Activated T-cell treated with anti-CD3 and anti-CD28 coated beads, Interleukin-2, amount 50 U/mL, for 72 hours (primary cell): Measurements from ENCODE around the gene REC8. TPM values are rescaled to one million over a fixed set of nuclear protein-coding genes. Genes with fewer than 3 reads are reported as not detected.

ENCODE experiments used
- ATAC-seq, 2 donors: fragments of 150-1000 bp; cut with Tn5 transposase; replicated peaks in 1 of 2; 2 replicates each; pipeline ENCODE4 v1.10.0; 2021; ENCODE audit warnings: moderate library complexity in 2 of 2, mild to moderate bottlenecking in 1 of 2
- DNase-seq, 2 donors: peaks; one replicate each; pipeline ENCODE4 v3.0.0; 2021 to 2022; ENCODE audit warnings: mixed read lengths in 1 of 2
- H3K27ac Mint-ChIP-seq: one replicate; pipeline ENCODE4 v1.8.0; 2022; ENCODE audit warnings: mild to moderate bottlenecking, moderate library complexity, mixed read lengths
- H3K27me3 Mint-ChIP-seq: one replicate; pipeline ENCODE4 v1.8.0; 2022; ENCODE audit warnings: low read depth, mixed read lengths
- H3K36me3 Mint-ChIP-seq, 2 donors: one replicate each; pipeline ENCODE4 v1.8.0; 2022; ENCODE audit warnings: mixed read lengths in 2 of 2, mild to moderate bottlenecking in 1 of 2; ENCODE audit not compliant: insufficient read depth in 2 of 2
- H3K4me1 Mint-ChIP-seq: one replicate; pipeline ENCODE4 v1.8.0; 2022; ENCODE audit warnings: low read depth, mixed read lengths
- H3K4me3 Mint-ChIP-seq, 2 donors: one replicate each; pipeline ENCODE4 v1.8.0; 2022; ENCODE audit warnings: mild to moderate bottlenecking in 2 of 2, mixed read lengths in 2 of 2, moderate library complexity in 2 of 2
- H3K9me3 Mint-ChIP-seq, 2 donors: one replicate each; pipeline ENCODE4 v1.8.0; 2022; ENCODE audit warnings: mixed read lengths in 2 of 2
- total RNA-seq, 2 donors: library from RNA; stranded (reverse); gene quantifications; one replicate each; pipeline ENCODE4 v1.2.3, GENCODE V29; 2022

The REC8 gene
- 10 to 100 TPM; 48.0 to 57.9 TPM for total RNA-seq

- peaks cover 37% of the 10 kb centered on the region for H3K4me1 Mint-ChIP-seq
These were observed at the start of gene REC8 for GRCh38 chr14:24171422-24172260. Gene REC8, plus strand, starts transcription at chr14:24172080. Its CDS starts 473 bp downstream, at chr14:24172553.

GRCh38 chr14:24122416-24122815 is 49.5 kb upstream of the REC8 start:
- no peak for DNase-seq
- Mint-ChIP-seq H3K27me3 (no peaks in the 10 kb centered on the region), H3K4me1 (peaks cover 7% of the 10 kb centered on the region), H3K9me3 (no peaks in the 10 kb centered on the region), H3K27ac (no peak overlapping the region), H3K36me3 (peaks cover 12 to 30% of the 10 kb centered on the region in 2 donors), H3K4me3 (no peak overlapping the region)
- ATAC-seq: peak in 1 of 2 donors; percentile 16

More at GRCh38 chr14:24171422-24172260, at the start of gene REC8:
- peak within 1 kb of the TSS; percentile 82 to 91 for H3K4me3 Mint-ChIP-seq
- H3K27me3 Mint-ChIP-seq: no peaks in the 10 kb centered on the region
- peak; percentile 71 to 77 for DNase-seq
- peaks cover 9 to 19% of the 10 kb centered on the region in 2 donors for H3K36me3 Mint-ChIP-seq
- peak within 1 kb of the TSS; percentile 91 for H3K27ac Mint-ChIP-seq
- H3K9me3 Mint-ChIP-seq: no peaks in the 10 kb centered on the region
- ATAC-seq: peak; percentile 78 to 79

- peaks cover 12 to 26% of the 10 kb centered on the region in 2 donors for H3K36me3 Mint-ChIP-seq
These were observed 49.0 kb upstream of the REC8 start for GRCh38 chr14:24122898-24123297.

GRCh38 chr14:24123424-24124417 is 48.2 kb upstream of the REC8 start:
- no peak overlapping the region for H3K27ac Mint-ChIP-seq
- H3K4me3 Mint-ChIP-seq: no peak overlapping the region
- H3K9me3 Mint-ChIP-seq: no peaks in the 10 kb centered on the region
- no peaks in the 10 kb centered on the region for H3K27me3 Mint-ChIP-seq
- ATAC-seq: peak; percentile 20 to 27
- peaks cover 9 to 20% of the 10 kb centered on the region in 2 donors for H3K36me3 Mint-ChIP-seq
- peaks cover 12% of the 10 kb centered on the region for H3K4me1 Mint-ChIP-seq
- no peak for DNase-seq

More at GRCh38 chr14:24122898-24123297, 49.0 kb upstream of the REC8 start:
- ATAC-seq (peak in 1 of 2 donors; percentile 11), DNase-seq (no peak)
- H3K4me1 Mint-ChIP-seq: peaks cover 9% of the 10 kb centered on the region
- H3K9me3 Mint-ChIP-seq: no peaks in the 10 kb centered on the region
- no peak overlapping the region for H3K4me3 Mint-ChIP-seq
- no peak overlapping the region for H3K27ac Mint-ChIP-seq
- H3K27me3 Mint-ChIP-seq: no peaks in the 10 kb centered on the region

GRCh38 chr14:24126939-24127338 is 44.9 kb upstream of the REC8 start:
- H3K27me3 Mint-ChIP-seq: no peaks in the 10 kb centered on the region
- H3K27ac Mint-ChIP-seq: no peak overlapping the region
- no peak for DNase-seq
- no peaks in the 10 kb centered on the region for H3K9me3 Mint-ChIP-seq
- H3K4me3 Mint-ChIP-seq: no peak overlapping the region
- peaks cover 4% of the 10 kb centered on the region in 2 donors for H3K36me3 Mint-ChIP-seq
- H3K4me1 Mint-ChIP-seq: peaks cover 15% of the 10 kb centered on the region
- ATAC-seq: no peak

- DNase-seq (no peak), ATAC-seq (no peak)
- H3K4me3 Mint-ChIP-seq: no peak overlapping the region
- no peak overlapping the region for H3K27ac Mint-ChIP-seq
- H3K36me3 Mint-ChIP-seq: peaks cover 1 to 4% of the 10 kb centered on the region in 2 donors
- no peaks in the 10 kb centered on the region for H3K9me3 Mint-ChIP-seq
- H3K4me1 Mint-ChIP-seq: peaks cover 22% of the 10 kb centered on the region
- no peaks in the 10 kb centered on the region for H3K27me3 Mint-ChIP-seq
These were observed 44.2 kb upstream of the REC8 start for GRCh38 chr14:24127673-24128072.

- Mint-ChIP-seq H3K27ac (no peak overlapping the region), H3K27me3 (no peaks in the 10 kb centered on the region), H3K36me3 (no peaks in the 10 kb centered on the region), H3K9me3 (no peaks in the 10 kb centered on the region), H3K4me1 (peaks cover 23% of the 10 kb centered on the region), H3K4me3 (no peak overlapping the region)
- ATAC-seq (no peak), DNase-seq (no peak)
These were observed 42.4 kb upstream of the REC8 start for GRCh38 chr14:24129410-24129998.

- no peak for DNase-seq
- Mint-ChIP-seq H3K27me3 (no peaks in the 10 kb centered on the region), H3K36me3 (no peaks in the 10 kb centered on the region), H3K4me1 (peaks cover 29% of the 10 kb centered on the region), H3K4me3 (no peak within 1 kb of the TSS), H3K9me3 (no peaks in the 10 kb centered on the region), H3K27ac (no peak within 1 kb of the TSS)
- no peak for ATAC-seq
These were observed 41.5 kb upstream of the REC8 start, which contains the start of gene FITM1 for GRCh38 chr14:24130380-24130716. Gene FITM1, plus strand, starts transcription at chr14:24130659. Its CDS starts 905 bp downstream, at chr14:24131564.

GRCh38 chr14:24130717-24131548 is 40.9 kb upstream of the REC8 start:
- Mint-ChIP-seq H3K36me3 (no peaks in the 10 kb centered on the region), H3K27me3 (no peaks in the 10 kb centered on the region), H3K4me3 (no peak overlapping the region), H3K9me3 (no peaks in the 10 kb centered on the region), H3K4me1 (peaks cover 32% of the 10 kb centered on the region), H3K27ac (no peak overlapping the region)
- ATAC-seq: no peak
- DNase-seq: no peak

- peak overlapping the region in 1 of 2 donors; percentile 33 for H3K4me3 Mint-ChIP-seq
These were observed 40.3 kb upstream of the REC8 start for GRCh38 chr14:24131549-24131966.

GRCh38 chr14:24132061-24132685 is 39.7 kb upstream of the REC8 start:
- ATAC-seq (no peak), DNase-seq (peak; percentile 44 to 49)
- Mint-ChIP-seq H3K27ac (peak overlapping the region; percentile 42), H3K36me3 (peaks cover 3 to 5% of the 10 kb centered on the region in 2 donors), H3K27me3 (no peaks in the 10 kb centered on the region), H3K9me3 (no peaks in the 10 kb centered on the region), H3K4me3 (peak overlapping the region; percentile 54 to 64), H3K4me1 (peaks cover 38% of the 10 kb centered on the region)

More at GRCh38 chr14:24131549-24131966, 40.3 kb upstream of the REC8 start:
- Mint-ChIP-seq H3K4me1 (peaks cover 32% of the 10 kb centered on the region), H3K36me3 (no peaks in the 10 kb centered on the region), H3K27me3 (no peaks in the 10 kb centered on the region), H3K27ac (no peak overlapping the region), H3K9me3 (no peaks in the 10 kb centered on the region)
- ATAC-seq: no peak
- DNase-seq: no peak
